Breast epithelium (tissue), 3 donors: ENCODE measurements around the gene TMEM253.

Experiments used
- CTCF ChIP-seq, 3 donors: fragments of 450-650 bp; IDR thresholded peaks; one replicate each; pipeline ENCODE4 v1.5.1; 2016 to 2017; ENCODE audit warnings: antibody characterized with exemption in 3 of 3, mild to moderate bottlenecking in 3 of 3, moderate library complexity in 3 of 3
- POLR2A ChIP-seq: fragments of 450-650 bp; IDR thresholded peaks from one replicate; pipeline ENCODE4 v1.6.1; 2016; ENCODE audit warnings: antibody characterized with exemption, mild to moderate bottlenecking, moderate library complexity
- POLR2AphosphoS5 ChIP-seq, 3 donors: sonication (generic); formaldehyde crosslinking; IDR thresholded peaks; one replicate each; pipeline ENCODE4 v1.6.1; 2017; ENCODE audit warnings: antibody characterized with exemption in 3 of 3

GRCh38 chr14:21096978-21097635 is 3.8 kb upstream of the TMEM253 start:
- no peak for TF ChIP-seq CTCF (IDR thresholded peaks at IDR 0.05)
- TF ChIP-seq POLR2A, result no peak
- TF ChIP-seq POLR2AphosphoS5 (IDR thresholded peaks at IDR 0.05), result no peak
